ENCODE data around the gene CNTFR. TPM values are rescaled to one million over a fixed set of nuclear protein-coding genes. Genes with fewer than 3 reads are reported as not detected.

CNTFR gene
- total and polyA plus RNA-seq, 2 of the 8 experiments (the other 6 are each of a cell fraction or from before 2014, with no cell fraction given): 1.2 to 4.2 TPM

DNA sequence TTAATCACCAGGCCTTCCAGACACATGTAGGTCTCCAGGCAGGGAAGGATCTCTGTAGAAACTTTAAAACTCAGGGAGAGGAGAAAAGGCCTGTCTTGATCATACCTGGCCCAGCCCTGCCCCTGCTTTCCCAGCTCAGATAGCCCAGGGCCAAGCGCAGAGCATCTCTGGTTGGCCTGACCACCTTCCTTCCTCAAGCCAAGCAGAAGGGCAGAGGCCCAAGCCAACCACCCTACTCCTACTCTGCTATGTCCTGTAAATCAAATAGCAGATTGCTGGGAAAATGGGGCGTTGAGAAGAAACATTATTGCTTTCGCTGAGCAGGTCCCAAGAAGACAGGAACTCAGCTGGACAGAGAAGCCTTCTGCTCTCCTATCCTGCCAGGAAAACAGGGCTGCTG is 81.1 kb downstream of the CNTFR start:
- DNase-seq (ENCODE audit: low read depth in 1 of 2, low spot score in 2 of 2): no peak
- Histone ChIP-seq H2BK5ac (ENCODE audit: low read depth, low read length) (no peak overlapping the region), H4K91ac (replicated peaks; ENCODE audit: insufficient read length, low read length) (no peak overlapping the region), H3K23me2 (ENCODE audit: low read depth, low read length) (no peaks in the 10 kb centered on the region), H3K79me1 (ENCODE audit: low read depth, low read length) (no peaks in the 10 kb centered on the region), H3K4ac (replicated peaks; ENCODE audit: insufficient read length, low read depth, low read length) (no peak overlapping the region), H2BK15ac (ENCODE audit: low read length) (no peak overlapping the region), H3K4me3 (ENCODE audit: extremely low read depth in 1 of 4, insufficient read depth in 2 of 4, low read depth in 3 of 4, low read length in 4 of 4) (no peak overlapping the region), H3K27me3 (replicated peaks in 1 of 4; ENCODE audit: control insufficient read depth in 3 of 4, extremely low read depth in 1 of 4, insufficient read depth in 3 of 4, low read length in 3 of 4) (no peaks in the 10 kb centered on the region), H4K8ac (ENCODE audit: extremely low read depth, insufficient read depth, low read length) (no peak overlapping the region), H3K9me3 (ENCODE audit: insufficient read depth in 2 of 2, low read depth in 1 of 2, low read length in 1 of 2) (no peaks in the 10 kb centered on the region), H4K20me1 (replicated peaks in 1 of 2; ENCODE audit: control insufficient read depth in 1 of 2, insufficient read depth in 2 of 2, low read length in 2 of 2) (no peaks in the 10 kb centered on the region), H2BK20ac (ENCODE audit: low read length) (no peak overlapping the region), H2AFZ (ENCODE audit: low read length) (no peak overlapping the region), H3K79me2 (ENCODE audit: control insufficient read depth in 1 of 2, insufficient read depth in 2 of 2, low read length in 2 of 2) (no peaks in the 10 kb centered on the region), H4K5ac (ENCODE audit: insufficient read length, low read depth, low read length) (no peak overlapping the region), H2BK12ac (ENCODE audit: low read depth, low read length) (no peak overlapping the region), H3K23ac (ENCODE audit: insufficient read length) (no peak overlapping the region), H3K4me2 (ENCODE audit: insufficient read depth in 1 of 2, low read depth in 2 of 2, low read length in 2 of 2) (no peak overlapping the region), H3K27ac (ENCODE audit: low read depth, low read length) (no peak overlapping the region), H3K56ac (replicated peaks; ENCODE audit: insufficient read length, low read depth, low read length) (no peak overlapping the region), H2BK120ac (replicated peaks; ENCODE audit: low read depth, low read length) (no peak overlapping the region), H3K36me3 (ENCODE audit: control insufficient read depth in 2 of 4, insufficient read depth in 4 of 4, low read length in 3 of 4) (no peaks in the 10 kb centered on the region), H2AK5ac (ENCODE audit: low read depth, low read length) (no peak overlapping the region), H3K14ac (ENCODE audit: insufficient read length) (no peak overlapping the region), H3K4me1 (replicated peaks in 1 of 4; ENCODE audit: control insufficient read depth in 3 of 4, insufficient read depth in 4 of 4, low read length in 3 of 4) (peaks cover 11 to 27% (median 15%) of the 10 kb centered on the region in 4 experiments), H3K9ac (replicated peaks in 1 of 4; ENCODE audit: extremely low read depth in 1 of 4, low read depth in 3 of 4, low read length in 3 of 4) (no peak overlapping the region), H3K18ac (ENCODE audit: extremely low read depth, low read length) (no peak overlapping the region)
- CTCF ChIA-PET (ENCODE audit: partially characterized antibody): interaction anchor here (1.3 to 7.9 kb wide), 6 partner anchors 8 to 104 kb away, joined by 3 to 114 read pairs (median 25); no protein-coding TSS in a partner anchor
- 78% methylated on average over 3 of the region's 3 CpGs; no CpG with 5 or more reads in 1 of the 2 experiments for WGBS, 2 experiments (ENCODE audit: extremely low coverage in 1 of 2, insufficient coverage in 1 of 2, insufficient read length in 1 of 2, insufficient replicate concordance in 2 of 2, low coverage in 1 of 2, low lambda C conversion rate in 2 of 2, missing lambda C conversion rate in 1 of 2)
- TF ChIP-seq BACH1 (IDR thresholded peaks at IDR 0.05; ENCODE audit: low read length): no peak
- TF ChIP-seq, protein P1, sequence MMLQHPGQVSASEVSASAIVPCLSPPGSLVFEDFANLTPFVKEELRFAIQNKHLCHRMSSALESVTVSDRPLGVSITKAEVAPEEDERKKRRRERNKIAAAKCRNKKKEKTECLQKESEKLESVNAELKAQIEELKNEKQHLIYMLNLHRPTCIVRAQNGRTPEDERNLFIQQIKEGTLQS (IDR thresholded peaks at IDR 0.05; ENCODE audit: insufficient read depth, low read depth, low read length): no peak
- no peak for FAIRE-seq
- POLR2A ChIA-PET (ENCODE audit: partially characterized antibody): interaction anchor here (1.2 kb wide), 1 partner anchor 11 kb away, joined by 3 read pairs; no protein-coding TSS in a partner anchor

All from H1 (cell line).